Osteoblast (primary cell): ENCODE data around the gene ARMC7. TPM values are rescaled to one million over a fixed set of nuclear protein-coding genes. Genes with fewer than 3 reads are reported as not detected.
A peak's percentile ranks its signal among the peaks of the same experiment; 100 is the strongest.
"Not testable (repeated sequence)": the region's sequence is repeated elsewhere in the genome, so short reads cannot be mapped to it uniquely, and the experiment has no call there.

Source experiments
- DNase-seq: peaks from one replicate; pipeline ENCODE4 v3.0.0; 2011; ENCODE audit warnings: low spot score, mixed read lengths; ENCODE audit not compliant: insufficient read length; ENCODE audit errors: missing footprints
- H2AFZ ChIP-seq: 2 replicates; pipeline ENCODE4 v1.6.0; 2011; ENCODE audit warnings: mild to moderate bottlenecking, low read length
- H3K27ac ChIP-seq: 2 replicates; pipeline ENCODE4 v1.5.1; 2011; ENCODE audit warnings: mild to moderate bottlenecking, low read depth, low read length, moderate library complexity
- H3K27me3 ChIP-seq: 2 replicates; pipeline ENCODE4 v1.6.0; 2012; ENCODE audit warnings: mild to moderate bottlenecking, control low read depth, inconsistent platforms, low read length, moderate library complexity; ENCODE audit not compliant: insufficient read depth
- H3K36me3 ChIP-seq: 2 replicates; pipeline ENCODE4 v1.5.1; 2011; ENCODE audit warnings: mild to moderate bottlenecking, low read length, control low read depth, moderate library complexity; ENCODE audit not compliant: insufficient read depth
- H3K4me1 ChIP-seq: 2 replicates; pipeline ENCODE4 v1.5.1; 2011; ENCODE audit warnings: mild to moderate bottlenecking, low read length, control low read depth, moderate library complexity; ENCODE audit not compliant: insufficient read depth
- H3K4me2 ChIP-seq: 2 replicates; pipeline ENCODE4 v1.6.0; 2011; ENCODE audit warnings: mild to moderate bottlenecking, low read length; ENCODE audit not compliant: insufficient read depth
- H3K4me3 ChIP-seq: fragments of 200-600 bp; sonication (generic); 3 replicates; pipeline ENCODE4 v1.5.1; 2012; ENCODE audit warnings: mild to moderate bottlenecking, low read length, inconsistent platforms; ENCODE audit not compliant: insufficient read depth
- H3K79me2 ChIP-seq: 2 replicates; pipeline ENCODE4 v1.6.0; 2012; ENCODE audit warnings: mild to moderate bottlenecking, low read length, control low read depth, inconsistent platforms; ENCODE audit not compliant: insufficient read depth
- H3K9me3 ChIP-seq: 2 replicates; pipeline ENCODE4 v1.5.1; 2011; ENCODE audit warnings: low read depth, low read length, control low read depth
- H4K20me1 ChIP-seq: 2 replicates; pipeline ENCODE4 v1.6.0; 2012; ENCODE audit warnings: mild to moderate bottlenecking, low read length, control low read depth; ENCODE audit not compliant: insufficient read depth
- CTCF ChIP-seq: IDR thresholded peaks from 2 replicates; pipeline ENCODE4 v1.5.1; 2011; ENCODE audit warnings: mild to moderate bottlenecking, low read depth, low read length, moderate library complexity; ENCODE audit errors: extremely low read depth
- total RNA-seq: library from RNA; depleted of rRNA; stranded (reverse); fragments of >200 nt; gene quantifications from 2 replicates; pipeline ENCODE4 v1.2.3, GENCODE V29; 2012

The ARMC7 gene
- total RNA-seq, 1 donor, result 3.3 TPM

DNA sequence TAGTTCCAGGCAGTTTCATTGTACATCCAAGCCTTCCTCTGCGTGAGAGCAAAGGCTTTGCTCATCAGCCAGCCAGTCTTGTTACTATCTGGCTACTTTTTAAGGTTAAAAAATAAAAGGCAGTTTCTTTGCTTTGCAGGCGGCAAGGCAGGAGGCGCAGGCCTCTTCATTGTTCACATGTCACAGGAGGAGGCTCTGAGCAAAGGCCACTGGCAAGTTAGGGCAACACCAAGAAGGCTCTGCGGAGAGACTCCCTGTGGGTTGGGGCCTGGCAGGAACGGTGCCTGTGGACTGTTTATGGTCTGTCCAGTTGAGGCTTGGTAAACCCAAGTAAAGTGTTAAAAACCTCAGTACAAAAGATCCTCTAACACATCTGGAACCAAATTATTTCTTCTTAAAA lies 25.7 kb downstream of the ARMC7 start:
- Histone ChIP-seq H3K4me1 (peaks cover 4% of the 10 kb centered on the region), H3K4me2 (no peak overlapping the region), H4K20me1 (peaks cover under 1% of the 10 kb centered on the region), H3K27ac (no peak overlapping the region), H2AFZ (no peak overlapping the region), H3K36me3 (peaks cover 42% of the 10 kb centered on the region), H3K27me3 (no peaks in the 10 kb centered on the region), H3K4me3 (no peak overlapping the region), H3K9me3 (no peaks in the 10 kb centered on the region), H3K79me2 (peaks cover 5% of the 10 kb centered on the region)
- peak; percentile 4 for DNase-seq
- no peak for TF ChIP-seq CTCF

DNA sequence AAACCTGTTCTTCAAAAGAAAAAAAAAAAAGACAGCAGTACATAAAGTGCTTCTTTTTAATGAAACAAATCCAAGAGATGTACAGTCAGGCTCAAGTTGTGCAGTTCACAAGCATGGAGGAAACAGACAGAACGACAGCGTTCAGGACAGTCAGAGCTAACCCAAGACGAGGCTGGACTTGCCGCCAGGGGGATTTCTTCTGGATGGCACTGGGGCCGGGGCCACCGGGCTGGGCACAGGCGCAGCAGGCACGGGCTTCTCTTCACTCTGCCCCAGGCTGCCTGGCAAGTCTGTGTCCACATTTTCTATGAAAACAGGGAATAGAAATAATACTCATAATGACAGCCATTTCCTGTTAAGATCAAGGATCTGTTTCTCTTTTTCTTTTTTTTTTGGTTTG lies 26.2 kb downstream of the ARMC7 start:
- Histone ChIP-seq H3K27ac (no peak overlapping the region), H3K4me3 (no peak overlapping the region), H4K20me1 (no peaks in the 10 kb centered on the region), H3K4me1 (no peaks in the 10 kb centered on the region), H2AFZ (no peak overlapping the region), H3K36me3 (peaks cover 47% of the 10 kb centered on the region), H3K27me3 (no peaks in the 10 kb centered on the region), H3K9me3 (no peaks in the 10 kb centered on the region), H3K4me2 (no peak overlapping the region), H3K79me2 (peaks cover 5% of the 10 kb centered on the region)
- TF ChIP-seq CTCF, result no peak
- DNase-seq, result peak; percentile 29

DNA sequence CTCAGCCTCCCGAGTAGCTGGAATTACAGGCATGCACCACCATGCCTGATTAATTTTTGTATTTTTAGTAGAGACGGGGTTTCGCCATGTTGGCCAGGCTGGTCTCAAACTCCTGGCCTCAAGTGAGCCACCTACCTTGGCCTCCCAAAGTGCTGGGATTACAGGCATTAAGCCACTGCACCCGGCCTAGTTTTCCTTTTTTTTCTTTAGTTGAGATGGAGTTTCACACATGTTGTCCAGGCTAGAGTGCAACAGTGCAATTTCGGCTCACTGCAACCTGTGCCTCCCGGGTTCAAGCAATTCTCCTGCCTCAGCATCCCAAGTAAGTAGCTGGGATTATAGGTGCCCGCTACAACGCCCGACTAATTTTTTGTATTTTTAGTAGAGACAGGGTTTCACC lies 28.0 kb downstream of the ARMC7 start:
- not testable (repeated sequence) for H3K4me2 ChIP-seq, H3K27me3 ChIP-seq, H3K4me3 ChIP-seq, H3K27ac ChIP-seq, H3K9me3 ChIP-seq, H2AFZ ChIP-seq, DNase-seq, H3K79me2 ChIP-seq, H4K20me1 ChIP-seq, H3K4me1 ChIP-seq
- H3K36me3 ChIP-seq, result peaks cover 57% of the 10 kb centered on the region

DNA sequence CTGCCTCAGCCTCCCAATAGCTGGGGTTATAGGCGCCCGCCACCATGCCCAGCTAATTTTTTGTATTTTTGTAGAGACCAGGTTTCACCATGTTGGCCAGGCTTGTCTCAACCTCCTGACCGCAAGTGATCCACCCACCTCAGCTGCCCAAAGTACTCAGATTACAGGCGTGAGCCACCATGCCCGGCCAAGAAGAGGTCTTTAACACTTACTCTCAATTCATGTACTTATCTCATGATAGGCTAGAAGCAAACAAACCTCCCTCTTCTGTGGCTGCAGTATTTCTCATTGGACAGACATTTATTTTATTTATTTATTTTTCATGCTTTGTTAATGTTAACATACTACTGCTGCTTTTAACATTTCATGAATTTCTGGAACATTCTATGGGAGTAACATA lies 28.8 kb downstream of the ARMC7 start:
- no peak overlapping the region for H3K4me3 ChIP-seq
- peaks cover 57% of the 10 kb centered on the region for H3K36me3 ChIP-seq
- H4K20me1 ChIP-seq, result no peaks in the 10 kb centered on the region
- H3K27ac ChIP-seq, result no peak overlapping the region
- no peak for TF ChIP-seq CTCF
- no peaks in the 10 kb centered on the region for H3K9me3 ChIP-seq
- no peaks in the 10 kb centered on the region for H3K27me3 ChIP-seq
- no peaks in the 10 kb centered on the region for H3K4me1 ChIP-seq
- H3K79me2 ChIP-seq, result peaks cover 2% of the 10 kb centered on the region
- no peak overlapping the region for H3K4me2 ChIP-seq
- DNase-seq, result peak; percentile 31
- no peak overlapping the region for H2AFZ ChIP-seq
